ENCODE results near the gene ELMO3. TPM values are rescaled to one million over a fixed set of nuclear protein-coding genes. Genes with fewer than 3 reads are reported as not detected.

ELMO3 gene
- total and polyA plus RNA-seq, 2 of the 13 experiments (the other 11 are each of a cell fraction or from before 2014, with no cell fraction given): 2.6 to 4.0 TPM

DNA sequence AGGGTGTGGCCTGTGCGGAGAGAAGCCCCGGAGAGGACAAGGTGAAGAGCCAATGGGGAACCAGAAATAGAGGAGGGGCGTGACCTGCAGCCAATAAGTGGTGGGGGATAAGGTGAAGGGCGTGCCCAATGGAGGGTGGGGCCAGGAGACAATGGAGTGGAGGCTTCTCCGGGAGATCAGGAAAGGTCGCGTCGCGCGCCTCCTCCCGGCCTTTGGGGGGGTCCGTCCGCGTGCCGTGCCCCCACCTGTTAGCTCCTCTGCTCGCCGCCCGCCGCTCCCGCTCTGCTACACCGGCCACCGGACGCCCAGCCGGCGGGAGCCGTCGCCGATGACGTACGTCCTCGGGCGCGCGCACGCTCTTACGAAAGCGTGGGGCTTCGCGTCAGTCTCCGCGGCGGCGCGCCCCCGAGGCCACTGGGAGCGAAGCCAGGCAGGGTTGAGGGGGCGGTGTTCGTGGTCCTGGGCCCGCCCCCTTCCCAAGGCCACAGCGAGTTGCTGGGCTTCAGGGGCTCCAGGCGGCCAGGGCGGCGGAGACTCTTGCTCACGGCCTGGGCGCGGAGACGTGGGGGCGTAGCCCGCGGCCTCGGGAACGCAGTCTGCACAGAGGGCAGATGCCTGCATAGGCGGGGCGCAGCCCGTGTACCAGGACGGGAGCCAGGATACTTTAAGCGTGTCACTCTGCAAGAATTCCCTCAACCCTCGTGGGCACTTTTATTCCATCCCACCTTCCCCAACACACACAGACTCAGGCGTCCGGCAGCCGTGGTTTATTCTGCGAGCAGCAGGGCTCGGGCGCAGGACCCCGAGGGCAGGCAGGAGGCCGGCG lies 15.1 kb upstream of the ELMO3 start, which contains the start of gene MATCAP1 (continued):
- TF ChIP-seq, protein P1, sequence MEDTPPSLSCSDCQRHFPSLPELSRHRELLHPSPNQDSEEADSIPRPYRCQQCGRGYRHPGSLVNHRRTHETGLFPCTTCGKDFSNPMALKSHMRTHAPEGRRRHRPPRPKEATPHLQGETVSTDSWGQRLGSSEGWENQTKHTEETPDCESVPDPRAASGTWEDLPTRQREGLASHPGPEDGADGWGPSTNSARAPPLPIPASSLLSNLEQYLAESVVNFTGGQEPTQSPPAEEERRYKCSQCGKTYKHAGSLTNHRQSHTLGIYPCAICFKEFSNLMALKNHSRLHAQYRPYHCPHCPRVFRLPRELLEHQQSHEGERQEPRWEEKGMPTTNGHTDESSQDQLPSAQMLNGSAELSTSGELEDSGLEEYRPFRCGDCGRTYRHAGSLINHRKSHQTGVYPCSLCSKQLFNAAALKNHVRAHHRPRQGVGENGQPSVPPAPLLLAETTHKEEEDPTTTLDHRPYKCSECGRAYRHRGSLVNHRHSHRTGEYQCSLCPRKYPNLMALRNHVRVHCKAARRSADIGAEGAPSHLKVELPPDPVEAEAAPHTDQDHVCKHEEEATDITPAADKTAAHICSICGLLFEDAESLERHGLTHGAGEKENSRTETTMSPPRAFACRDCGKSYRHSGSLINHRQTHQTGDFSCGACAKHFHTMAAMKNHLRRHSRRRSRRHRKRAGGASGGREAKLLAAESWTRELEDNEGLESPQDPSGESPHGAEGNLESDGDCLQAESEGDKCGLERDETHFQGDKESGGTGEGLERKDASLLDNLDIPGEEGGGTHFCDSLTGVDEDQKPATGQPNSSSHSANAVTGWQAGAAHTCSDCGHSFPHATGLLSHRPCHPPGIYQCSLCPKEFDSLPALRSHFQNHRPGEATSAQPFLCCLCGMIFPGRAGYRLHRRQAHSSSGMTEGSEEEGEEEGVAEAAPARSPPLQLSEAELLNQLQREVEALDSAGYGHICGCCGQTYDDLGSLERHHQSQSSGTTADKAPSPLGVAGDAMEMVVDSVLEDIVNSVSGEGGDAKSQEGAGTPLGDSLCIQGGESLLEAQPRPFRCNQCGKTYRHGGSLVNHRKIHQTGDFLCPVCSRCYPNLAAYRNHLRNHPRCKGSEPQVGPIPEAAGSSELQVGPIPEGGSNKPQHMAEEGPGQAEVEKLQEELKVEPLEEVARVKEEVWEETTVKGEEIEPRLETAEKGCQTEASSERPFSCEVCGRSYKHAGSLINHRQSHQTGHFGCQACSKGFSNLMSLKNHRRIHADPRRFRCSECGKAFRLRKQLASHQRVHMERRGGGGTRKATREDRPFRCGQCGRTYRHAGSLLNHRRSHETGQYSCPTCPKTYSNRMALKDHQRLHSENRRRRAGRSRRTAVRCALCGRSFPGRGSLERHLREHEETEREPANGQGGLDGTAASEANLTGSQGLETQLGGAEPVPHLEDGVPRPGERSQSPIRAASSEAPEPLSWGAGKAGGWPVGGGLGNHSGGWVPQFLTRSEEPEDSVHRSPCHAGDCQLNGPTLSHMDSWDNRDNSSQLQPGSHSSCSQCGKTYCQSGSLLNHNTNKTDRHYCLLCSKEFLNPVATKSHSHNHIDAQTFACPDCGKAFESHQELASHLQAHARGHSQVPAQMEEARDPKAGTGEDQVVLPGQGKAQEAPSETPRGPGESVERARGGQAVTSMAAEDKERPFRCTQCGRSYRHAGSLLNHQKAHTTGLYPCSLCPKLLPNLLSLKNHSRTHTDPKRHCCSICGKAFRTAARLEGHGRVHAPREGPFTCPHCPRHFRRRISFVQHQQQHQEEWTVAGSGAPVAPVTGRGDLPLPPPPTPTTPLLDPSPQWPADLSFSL (CRISPR knock-in tag; IDR thresholded peaks at IDR 0.05): no peak
- TF ChIP-seq CC2D1A (CRISPR knock-in tag; IDR thresholded peaks at IDR 0.05) (no peak), MIER3 (CRISPR knock-in tag; IDR thresholded peaks at IDR 0.05; ENCODE audit: borderline replicate concordance) (peak; percentile 83), YEATS2 (CRISPR knock-in tag; IDR thresholded peaks at IDR 0.05; ENCODE audit: borderline replicate concordance) (peak; percentile 73; the same call in 1 of the 2 replicates), MEF2D (CRISPR knock-in tag; IDR thresholded peaks at IDR 0.05) (no peak)
- TF ChIP-seq, protein P2, sequence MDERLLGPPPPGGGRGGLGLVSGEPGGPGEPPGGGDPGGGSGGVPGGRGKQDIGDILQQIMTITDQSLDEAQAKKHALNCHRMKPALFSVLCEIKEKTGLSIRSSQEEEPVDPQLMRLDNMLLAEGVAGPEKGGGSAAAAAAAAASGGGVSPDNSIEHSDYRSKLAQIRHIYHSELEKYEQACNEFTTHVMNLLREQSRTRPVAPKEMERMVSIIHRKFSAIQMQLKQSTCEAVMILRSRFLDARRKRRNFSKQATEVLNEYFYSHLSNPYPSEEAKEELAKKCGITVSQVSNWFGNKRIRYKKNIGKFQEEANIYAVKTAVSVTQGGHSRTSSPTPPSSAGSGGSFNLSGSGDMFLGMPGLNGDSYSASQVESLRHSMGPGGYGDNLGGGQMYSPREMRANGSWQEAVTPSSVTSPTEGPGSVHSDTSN (CRISPR knock-in tag; IDR thresholded peaks at IDR 0.05): peak; percentile 95
- TF ChIP-seq, protein P3, sequence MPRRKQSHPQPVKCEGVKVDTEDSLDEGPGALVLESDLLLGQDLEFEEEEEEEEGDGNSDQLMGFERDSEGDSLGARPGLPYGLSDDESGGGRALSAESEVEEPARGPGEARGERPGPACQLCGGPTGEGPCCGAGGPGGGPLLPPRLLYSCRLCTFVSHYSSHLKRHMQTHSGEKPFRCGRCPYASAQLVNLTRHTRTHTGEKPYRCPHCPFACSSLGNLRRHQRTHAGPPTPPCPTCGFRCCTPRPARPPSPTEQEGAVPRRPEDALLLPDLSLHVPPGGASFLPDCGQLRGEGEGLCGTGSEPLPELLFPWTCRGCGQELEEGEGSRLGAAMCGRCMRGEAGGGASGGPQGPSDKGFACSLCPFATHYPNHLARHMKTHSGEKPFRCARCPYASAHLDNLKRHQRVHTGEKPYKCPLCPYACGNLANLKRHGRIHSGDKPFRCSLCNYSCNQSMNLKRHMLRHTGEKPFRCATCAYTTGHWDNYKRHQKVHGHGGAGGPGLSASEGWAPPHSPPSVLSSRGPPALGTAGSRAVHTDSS (CRISPR knock-in tag; conservative IDR thresholded peaks at IDR 0.05): no peak
- TF ChIP-seq, protein P4, sequence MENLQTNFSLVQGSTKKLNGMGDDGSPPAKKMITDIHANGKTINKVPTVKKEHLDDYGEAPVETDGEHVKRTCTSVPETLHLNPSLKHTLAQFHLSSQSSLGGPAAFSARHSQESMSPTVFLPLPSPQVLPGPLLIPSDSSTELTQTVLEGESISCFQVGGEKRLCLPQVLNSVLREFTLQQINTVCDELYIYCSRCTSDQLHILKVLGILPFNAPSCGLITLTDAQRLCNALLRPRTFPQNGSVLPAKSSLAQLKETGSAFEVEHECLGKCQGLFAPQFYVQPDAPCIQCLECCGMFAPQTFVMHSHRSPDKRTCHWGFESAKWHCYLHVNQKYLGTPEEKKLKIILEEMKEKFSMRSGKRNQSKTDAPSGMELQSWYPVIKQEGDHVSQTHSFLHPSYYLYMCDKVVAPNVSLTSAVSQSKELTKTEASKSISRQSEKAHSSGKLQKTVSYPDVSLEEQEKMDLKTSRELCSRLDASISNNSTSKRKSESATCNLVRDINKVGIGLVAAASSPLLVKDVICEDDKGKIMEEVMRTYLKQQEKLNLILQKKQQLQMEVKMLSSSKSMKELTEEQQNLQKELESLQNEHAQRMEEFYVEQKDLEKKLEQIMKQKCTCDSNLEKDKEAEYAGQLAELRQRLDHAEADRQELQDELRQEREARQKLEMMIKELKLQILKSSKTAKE (CRISPR knock-in tag; IDR thresholded peaks at IDR 0.05; ENCODE audit: borderline replicate concordance): no peak

Measured in HepG2 (cell line).